Activated CD4-positive, CD25-positive, alpha-beta regulatory T cell treated with anti-CD3 and anti-CD28 coated beads, Interleukin-2, amount 50 U/mL, for 72 hours (primary cell): ENCODE results near the gene DGKA.
"Not testable (repeated sequence)": the region's sequence is repeated elsewhere in the genome, so short reads cannot be mapped to it uniquely, and the experiment has no call there.

Source experiments
- DNase-seq: peaks from one replicate; pipeline ENCODE4 v3.0.0; 2021

Gene DGKA

DNA sequence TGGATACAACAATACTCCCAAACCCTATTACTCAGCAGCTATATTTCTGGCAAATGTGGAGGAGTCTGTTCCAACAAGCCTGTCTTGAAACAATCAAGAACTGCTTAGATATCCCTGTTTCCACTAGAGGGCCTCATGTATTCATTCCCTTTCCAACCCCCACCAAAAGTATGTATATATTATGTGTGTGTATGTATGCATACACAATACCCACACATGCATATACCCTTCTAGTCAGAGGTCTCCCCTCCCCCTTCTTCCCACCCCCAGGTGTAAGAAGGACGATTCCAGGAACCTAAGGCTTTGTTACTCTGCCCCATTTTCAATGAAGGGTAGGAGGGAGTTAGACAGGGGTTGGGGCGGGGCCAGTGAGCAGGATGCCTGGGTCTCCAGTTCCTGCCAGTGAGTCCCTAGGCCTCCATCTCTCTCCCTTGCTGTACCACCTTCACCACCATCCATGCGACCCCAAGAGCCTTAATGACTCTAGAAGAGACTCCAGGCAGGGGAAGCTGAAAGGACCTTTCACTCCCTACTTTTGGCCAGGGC lies at the start of gene DGKA:
TSS of gene DGKA (plus strand) at position 392 of the 546 bp plus-strand sequence. CDS start 5,342 bp downstream, outside the sequence.
- peak; percentile 76 for DNase-seq

DNA sequence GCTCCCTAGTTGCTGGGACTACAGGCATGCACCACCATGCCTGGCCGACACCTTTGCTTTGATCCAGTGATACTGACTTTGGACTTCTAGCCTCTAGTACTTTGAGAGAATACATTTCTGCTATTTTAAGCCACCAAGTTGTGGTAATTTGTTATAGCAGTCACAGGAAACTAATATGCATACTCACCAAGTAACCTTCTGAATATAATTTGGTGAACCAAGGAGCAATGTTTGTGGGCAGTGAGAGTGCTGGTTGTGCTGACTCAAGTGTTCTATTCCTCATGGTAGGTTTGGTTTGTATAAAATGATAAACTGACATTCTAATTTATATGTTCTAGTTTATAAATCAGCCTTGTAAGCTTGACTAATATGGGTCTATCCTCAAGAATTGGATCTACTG lies 45.8 kb upstream of the DGKA start:
- DNase-seq: no peak

DNA sequence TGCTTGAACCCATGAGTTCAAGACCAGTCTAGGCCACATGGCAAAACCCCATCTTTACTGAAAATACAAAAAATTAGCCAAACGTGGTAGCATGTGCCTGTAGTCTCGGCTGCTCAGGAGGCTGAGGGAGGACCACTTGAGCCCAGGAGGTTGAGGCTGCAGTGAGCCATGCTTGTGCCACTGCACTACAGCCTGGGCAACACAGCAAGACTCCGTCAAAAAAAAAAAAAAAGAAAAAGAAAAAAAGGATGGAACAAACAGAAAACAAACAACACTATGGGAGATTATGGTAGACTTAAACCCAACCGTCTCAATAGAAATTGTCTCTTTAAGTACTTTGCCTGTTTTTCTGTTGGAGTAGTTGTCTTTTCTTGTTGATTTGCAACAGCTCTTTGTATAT lies 39.7 kb upstream of the DGKA start:
- DNase-seq: no peak

DNA sequence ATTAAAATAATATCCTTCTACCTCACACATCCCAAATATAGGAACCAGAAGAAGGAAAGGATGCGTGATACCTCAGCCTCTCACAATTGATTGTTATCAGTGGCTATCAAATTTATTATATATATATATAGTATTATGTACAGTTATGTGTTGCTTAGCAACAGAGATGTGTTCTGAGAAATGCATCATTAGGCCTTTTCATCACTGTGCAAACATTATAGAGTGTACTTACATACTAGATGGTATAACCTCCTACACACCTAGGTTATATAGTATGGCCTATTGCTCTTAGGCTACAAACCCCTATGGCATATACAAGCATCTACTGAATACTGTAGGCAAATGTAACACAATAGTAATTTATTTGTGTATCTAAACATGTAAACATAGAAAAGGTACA lies 37.2 kb upstream of the DGKA start:
- DNase-seq: no peak

DNA sequence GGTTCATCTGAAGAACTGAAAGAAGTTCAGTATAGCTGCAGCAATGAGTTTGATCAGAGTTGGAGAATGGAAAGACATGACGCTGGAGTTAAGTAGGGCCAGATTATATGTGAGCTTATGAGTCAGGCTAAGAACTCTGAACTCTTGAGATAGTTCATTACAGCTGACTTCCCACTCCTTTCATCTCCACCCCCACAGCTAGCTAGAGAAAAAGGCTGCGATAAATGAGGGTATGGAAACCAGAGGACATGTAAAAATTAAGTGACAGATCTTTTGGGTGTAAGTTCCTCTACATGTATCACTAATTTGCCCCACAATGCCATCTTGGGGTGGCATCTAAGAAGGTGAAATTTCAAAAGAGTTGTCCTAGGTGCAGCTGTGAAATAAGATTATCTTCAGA lies 31.9 kb upstream of the DGKA start:
- DNase-seq: peak; percentile 3

DNA sequence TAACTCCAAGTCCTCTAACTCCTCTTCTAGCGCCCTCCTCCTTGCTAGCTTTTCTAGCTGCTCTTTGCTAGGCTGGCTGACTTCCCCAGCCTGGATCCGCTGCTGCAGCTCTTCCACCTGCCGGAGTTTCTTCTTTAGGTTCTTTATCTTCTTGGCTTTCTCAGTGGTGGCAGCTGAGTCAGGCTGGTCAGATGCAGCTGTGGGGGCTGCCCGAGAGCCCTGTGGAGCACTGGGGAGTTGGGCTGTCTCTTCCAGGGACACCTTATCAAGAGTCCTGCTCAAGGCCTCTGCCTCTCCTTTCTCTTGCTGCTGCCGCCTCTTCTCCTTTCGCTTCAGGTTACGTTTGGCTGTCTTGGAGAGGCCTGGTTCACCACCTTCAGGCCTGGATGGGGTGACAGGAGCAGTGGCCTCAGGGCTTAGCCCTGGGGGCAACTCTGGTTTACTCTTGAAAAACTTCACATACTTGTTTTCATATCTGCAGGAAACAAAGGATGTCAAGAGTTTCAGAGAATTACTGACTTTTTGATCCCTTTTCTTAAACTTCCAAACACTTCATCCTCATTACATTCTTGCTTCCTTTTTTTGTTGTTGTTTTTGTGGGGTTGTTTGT lies 29.0 kb upstream of the DGKA start:
- DNase-seq: no peak

DNA sequence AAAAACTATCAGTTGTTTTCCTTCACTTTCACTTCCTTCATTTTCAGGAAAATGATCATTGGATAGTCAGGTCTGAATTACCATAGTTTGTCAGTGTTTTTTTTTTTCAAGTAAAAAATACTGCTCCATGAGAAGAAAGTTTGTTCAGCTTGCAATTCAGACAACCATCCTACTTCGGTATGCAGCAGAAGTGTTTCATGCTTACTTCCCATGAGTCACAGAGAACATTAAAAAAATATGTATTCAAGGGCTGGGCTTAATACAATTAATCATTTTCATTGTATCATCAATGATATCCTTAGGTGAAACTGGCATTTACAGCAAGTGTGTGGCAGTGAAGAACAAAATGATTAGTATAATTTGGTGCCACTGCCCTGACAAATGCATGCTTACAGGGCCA lies 24.9 kb upstream of the DGKA start:
- no peak for DNase-seq

DNA sequence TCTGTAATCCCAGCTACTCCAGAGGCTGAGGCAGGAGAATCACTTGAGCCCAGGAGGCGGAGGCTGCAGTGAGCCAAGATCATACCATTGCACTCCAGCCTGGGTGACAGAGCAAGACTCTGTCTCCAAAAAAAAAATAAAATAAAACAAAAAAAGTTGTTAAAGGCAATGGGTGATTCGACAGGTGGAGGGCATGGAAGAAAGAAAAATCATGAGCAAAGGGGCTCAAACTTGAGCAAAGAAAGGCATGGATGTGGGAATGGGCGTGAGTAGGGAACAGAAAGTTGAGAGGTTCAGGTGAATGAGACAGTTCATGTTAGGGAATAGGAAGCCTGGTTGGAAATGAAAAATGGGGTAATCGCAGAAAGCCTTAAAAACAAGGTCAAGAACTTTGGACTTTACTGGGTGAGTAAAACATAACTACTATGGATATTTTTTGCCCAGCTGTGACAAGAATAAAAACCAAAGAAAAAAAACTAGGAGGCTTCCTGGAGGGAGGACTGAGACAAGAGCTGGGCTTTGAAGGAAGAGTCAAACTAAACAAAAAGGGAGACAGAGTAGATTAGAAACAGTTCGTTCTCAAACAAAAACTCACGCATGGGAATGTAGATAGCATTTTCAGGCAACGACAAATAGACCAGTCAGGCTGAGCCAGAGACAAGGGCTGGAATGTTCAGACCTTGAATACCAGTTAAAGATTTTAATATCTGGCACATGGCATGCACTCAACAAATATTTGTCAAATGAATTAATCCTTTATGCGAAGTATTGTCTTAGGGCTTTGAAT lies 22.0 kb upstream of the DGKA start:
- DNase-seq: no peak

DNA sequence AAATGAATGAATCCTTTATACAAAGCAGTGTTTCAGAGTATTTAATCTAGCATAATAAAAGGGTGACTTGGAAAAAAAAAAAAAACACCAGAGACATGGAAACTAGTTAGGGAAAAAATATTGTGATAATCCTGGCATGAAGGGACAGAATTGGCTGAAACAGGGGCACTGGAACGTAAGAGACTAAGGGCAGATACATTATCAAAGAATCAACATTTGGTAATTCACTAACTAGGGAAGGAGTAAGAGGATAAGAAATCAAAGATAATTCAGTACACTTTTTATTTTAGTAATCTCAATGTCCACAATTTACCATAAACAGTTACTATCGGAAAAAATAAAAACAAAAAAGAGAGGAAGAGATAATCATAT lies 21.5 kb upstream of the DGKA start:
- DNase-seq: no peak

DNA sequence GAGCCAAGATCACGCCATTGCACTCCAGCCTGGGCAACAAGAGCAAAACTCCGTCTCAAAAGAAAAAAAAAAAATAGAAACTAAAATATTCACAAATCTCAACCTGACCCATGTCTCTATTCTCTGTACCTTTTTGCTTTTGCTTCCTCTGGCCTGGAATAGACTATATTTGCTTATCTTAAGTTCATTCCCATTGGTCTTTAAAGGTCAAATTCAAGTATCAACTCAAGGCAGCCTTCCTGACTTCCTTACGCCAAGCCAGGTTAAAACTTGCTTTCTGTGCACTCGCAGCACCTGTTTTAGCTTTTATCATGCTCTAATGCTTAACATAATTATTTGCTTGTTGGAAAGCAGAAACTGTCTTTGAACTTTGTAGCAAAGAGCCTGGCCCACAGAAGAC lies 18.1 kb upstream of the DGKA start:
- DNase-seq: no peak

DNA sequence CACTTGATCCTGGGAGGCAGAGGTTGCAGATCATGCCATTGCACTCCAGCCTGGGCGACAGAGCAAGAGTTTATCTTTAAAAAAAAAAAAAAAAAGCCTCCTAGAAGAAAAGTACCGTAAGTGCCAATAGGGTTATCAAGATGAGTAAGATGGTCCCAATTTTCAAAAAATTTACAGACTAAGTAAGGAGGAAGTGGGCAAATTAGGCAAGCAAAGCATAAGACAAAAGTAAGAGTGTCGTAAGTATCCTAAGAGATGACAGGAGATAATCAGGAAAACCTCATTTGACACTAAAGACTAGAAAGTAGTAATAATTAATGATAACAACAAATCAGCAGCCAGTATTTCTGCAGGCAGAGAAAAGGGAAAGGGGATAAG lies 15.5 kb upstream of the DGKA start:
- no peak for DNase-seq

DNA sequence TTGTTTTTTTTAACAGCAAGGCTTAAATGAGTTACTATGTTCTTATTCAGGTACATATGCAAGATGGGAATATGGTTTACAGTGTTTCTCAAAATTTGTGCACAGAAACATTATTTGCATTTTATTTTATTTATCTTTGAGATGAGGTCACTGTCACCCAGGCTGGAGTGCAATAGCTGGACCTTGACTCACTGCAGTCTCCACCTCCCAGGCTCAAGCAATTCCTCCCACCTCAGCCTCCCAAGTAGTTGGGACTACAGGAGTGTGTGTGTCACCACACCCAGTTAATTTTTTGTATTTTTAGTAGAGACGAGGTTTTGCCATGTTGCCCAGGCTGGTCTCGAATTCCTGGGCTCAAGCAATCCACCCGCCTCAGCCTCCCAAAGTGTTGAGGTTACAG lies 11.9 kb upstream of the DGKA start:
- not testable (repeated sequence) for DNase-seq

DNA sequence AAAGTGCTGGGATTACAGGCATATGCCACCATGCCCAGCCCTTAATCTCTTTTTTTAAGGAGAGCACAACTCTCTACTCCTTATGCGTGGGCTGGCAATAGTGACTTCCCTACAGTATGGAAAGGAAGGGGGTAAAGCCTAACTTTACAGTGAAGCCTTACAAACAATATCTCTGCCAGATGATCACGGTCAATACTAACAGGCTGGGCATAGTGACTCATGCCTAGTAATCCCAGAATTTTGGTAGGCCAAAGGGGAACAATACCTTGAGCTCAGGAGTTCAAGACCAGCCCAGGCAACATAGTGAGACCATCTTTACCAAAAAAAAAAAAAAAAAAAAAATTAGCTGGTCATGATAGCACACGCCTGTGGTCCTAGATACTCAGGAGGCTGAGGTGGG lies 8.8 kb upstream of the DGKA start:
- DNase-seq: no peak

DNA sequence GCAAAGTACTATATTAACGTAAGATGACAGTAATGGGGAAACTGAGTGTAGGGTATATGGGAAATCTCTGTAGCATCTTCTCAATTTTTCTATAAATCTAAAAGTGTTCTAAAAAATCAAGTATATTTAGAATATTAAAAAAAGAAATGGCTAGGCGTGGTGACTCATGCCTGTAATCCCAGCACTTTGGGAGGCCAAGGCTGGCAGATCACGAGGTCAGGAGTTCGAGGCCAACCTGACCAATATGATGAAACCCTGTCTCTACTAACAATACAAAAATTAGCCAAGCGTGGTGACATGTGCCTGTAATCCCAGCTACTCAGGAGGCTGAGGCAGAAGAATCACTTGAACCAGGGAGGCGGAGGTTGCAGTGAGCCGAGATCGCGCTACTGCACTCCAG lies 7.3 kb upstream of the DGKA start:
- not testable (repeated sequence) for DNase-seq

DNA sequence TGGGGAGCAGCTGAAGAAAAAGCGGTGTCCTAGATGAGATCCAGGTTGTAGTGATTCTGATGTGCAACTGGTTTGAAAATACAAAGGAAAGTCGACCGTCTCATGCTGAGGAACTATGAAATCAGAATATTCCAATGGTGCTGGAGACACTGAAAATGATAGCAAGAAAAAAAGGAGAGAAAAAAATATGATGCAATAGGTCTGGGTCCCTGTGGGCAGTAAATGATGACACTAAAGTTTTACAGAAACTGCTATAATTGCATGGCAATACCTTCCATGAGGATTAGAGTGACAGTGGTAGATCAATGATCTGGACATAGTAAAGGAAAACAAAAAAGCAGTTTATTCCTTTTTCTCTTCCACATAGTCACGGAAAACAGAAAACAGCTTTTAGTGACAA lies 5.6 kb upstream of the DGKA start:
- DNase-seq: no peak

DNA sequence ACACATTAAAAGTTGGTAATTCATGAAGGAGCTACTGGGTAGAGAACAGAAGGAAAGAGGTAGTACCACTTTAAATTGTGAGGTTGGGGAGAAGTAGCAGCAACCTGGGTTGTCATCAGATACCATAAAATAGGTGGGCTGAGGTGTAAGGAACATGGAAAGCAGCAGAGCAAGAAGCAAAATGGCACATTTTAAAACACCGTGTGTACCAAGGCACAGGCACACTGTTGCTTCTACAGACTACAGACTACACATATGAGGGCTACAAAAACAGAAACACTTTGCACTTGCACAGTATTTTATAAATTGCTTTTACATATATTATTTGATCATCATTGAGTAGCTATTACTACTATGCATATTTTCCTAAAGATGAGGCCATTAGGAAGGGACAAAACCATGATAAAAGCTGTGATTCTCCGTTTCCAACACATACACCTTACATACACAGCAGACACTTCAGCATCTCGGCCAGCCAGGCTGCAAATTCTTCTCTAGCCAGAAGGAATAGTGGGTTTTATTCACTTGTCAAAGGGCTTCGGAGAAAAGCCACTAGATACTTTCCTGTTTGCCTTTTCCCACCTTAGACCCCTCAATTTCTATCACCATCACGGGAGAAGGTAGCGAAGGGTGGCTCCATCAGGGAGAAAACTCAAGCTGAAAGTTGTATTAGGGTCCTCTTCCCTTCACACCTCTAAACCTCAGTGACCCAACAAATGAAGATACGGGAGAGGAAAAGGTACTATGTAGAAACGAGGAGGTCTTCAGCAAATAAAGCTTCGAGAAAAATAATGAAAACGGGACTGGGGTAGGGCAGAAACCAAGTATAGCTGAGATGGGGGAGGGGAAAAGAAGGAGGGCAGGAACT lies 4.9 kb upstream of the DGKA start:
- no peak for DNase-seq

DNA sequence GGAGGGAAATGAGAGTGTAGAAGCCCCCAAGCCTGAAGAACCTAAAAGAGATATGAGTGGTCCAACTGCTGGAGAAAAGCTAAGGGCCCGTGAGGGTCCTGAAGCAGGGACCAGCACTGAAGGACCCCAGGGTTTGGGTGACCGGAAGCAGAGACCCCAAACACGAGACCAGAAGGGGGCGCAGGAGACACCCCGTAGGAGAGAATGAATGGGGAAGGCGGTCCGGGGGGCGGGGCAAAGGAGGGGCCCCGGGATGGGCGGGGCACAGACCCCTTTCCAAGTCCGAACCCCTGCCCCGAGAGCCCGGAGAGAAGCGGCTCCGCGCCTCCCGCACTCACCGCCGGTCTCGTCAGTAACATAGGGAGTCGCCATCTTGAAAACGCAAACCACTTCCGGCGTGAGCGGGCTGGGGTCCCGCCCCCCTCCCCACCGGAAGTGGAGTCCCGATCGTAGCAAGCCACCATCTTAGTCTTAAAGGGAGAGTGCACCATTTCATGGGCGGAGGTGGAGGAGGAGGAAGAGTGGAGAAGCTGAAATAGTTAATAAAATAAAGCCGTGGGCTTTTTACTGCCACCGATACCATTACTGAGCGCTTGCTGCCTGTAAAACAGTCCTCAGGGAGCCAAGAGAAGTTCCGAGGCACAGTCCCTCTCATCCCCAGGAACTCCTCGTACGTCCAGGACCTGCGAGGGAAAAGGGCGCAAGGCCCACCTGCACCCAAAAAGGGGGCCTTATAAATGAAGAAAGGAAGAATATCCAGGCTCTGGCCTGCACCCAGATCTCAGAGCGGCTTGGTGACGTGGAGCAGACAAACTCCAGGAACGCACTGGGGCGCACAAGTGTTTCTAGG lies 4.0 kb upstream of the DGKA start:
- DNase-seq: peak; percentile 80

DNA sequence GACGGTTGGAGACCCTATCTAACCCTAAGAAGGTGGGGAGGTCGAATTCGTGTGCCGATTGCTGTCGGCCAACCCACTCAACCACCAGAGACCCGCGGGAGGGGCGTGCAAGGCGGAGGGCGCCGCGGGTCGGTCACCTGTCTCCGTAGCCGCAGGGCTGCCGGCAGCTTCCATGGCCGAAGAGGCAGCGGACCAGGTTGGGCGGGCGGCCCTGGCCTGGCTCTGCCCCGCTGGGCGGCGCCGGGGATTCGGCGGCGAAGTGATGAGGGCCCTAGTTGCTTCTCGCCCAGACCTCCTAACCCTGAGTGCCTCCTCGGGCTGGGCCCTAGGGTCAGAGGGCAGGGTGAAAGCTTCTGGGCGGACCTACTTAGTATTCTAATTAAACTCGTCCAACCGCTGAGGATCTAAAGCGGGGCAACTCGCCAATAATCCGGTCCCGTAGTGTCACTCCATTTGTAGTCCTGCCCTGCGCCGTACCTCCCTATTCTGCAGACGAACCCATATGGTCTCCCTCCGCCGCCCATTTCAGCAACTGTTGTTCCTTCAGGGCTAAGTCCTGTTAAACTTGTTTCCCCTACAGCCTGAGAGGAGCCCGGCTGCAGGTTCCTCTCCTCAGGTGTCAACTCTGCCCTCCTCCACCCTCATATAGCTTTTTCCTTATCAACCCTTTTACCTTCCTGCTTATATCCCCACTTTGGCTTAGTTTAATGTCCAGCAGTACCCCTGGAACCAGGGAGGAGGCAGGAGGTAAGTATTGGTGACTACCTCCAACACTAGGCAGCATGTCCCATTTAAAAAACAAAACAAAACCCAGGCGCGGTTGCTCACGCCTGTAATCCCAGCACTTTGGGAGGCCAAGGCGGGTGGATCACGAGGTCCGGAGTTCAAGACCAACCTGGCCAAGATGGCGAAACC lies 3.1 kb upstream of the DGKA start, which contains the start of gene PYM1:
TSS of gene PYM1 (minus strand) at position 307 of the 915 bp plus-strand sequence. CDS start at position 174, 133 bp downstream.
- peak; percentile 76 for DNase-seq

DNA sequence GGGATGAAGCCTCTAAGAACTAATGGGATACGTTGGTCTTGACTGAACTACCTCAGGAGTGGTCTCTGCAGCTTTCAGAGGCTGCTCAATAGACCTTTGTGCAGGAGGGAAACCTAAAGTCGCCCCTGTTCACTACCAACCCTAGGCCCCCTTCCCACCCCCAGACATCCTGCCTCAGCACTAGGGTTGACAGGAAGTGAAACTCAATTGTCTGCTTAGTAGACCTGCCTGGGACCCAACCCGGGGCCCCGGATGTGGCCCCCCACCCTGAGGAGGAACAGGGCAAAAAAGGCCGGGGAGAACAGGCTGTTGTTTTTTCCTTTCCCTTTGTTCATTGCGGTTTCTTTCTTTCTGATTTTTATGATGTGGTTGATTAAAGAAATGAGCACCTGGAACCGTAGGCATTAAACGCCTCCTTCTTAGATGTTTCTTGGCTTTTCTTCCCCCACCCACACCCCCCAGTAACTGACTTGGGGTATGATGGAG lies 1.6 kb upstream of the DGKA start:
- DNase-seq: peak; percentile 75

DNA sequence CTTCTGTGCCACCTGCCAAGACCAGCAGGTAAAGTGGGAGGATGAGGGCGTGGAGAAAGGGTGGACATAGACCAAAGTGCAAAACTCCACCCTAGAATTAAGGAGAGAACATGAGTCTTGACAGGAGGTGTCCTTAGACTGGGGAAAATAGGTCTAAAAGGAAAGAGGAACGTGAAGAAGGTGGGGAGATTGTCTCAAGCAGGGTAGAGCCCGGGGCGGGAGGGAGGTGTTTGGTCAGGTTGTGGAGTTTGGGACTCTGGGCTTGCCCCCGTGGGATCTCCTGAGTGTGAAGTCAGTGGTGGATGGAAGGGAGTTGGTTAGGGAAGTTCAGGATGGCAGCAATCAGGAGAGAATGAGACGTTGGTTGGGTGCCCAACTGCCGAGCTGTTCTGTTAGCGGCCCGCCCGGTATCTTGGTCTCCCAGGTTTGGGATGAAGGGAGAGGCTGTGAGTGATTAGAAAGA lies 386 bp downstream of the DGKA start:
- DNase-seq: no peak
